Testis (tissue), 2 donors: ENCODE data around the gene FOXQ1.

Experiments used
- POLR2A ChIP-seq: fragments of 450-650 bp; IDR thresholded peaks from one replicate; pipeline ENCODE4 v1.6.1; 2017; ENCODE audit warnings: antibody characterized with exemption, mild to moderate bottlenecking, moderate library complexity
- TF ChIP-seq, protein P1 (sequence below), 3 experiments: fragments of 450-650 bp in 2 of 3; fragments of 200-600 bp in 1 of 3; sonication (generic) in 1 of 3; IDR thresholded peaks; one replicate each; pipeline ENCODE4 v1.5.1; 2016 to 2019; ENCODE audit warnings: antibody characterized with exemption in 3 of 3, mild to moderate bottlenecking in 2 of 3, moderate library complexity in 1 of 3

- TF ChIP-seq, protein P1, sequence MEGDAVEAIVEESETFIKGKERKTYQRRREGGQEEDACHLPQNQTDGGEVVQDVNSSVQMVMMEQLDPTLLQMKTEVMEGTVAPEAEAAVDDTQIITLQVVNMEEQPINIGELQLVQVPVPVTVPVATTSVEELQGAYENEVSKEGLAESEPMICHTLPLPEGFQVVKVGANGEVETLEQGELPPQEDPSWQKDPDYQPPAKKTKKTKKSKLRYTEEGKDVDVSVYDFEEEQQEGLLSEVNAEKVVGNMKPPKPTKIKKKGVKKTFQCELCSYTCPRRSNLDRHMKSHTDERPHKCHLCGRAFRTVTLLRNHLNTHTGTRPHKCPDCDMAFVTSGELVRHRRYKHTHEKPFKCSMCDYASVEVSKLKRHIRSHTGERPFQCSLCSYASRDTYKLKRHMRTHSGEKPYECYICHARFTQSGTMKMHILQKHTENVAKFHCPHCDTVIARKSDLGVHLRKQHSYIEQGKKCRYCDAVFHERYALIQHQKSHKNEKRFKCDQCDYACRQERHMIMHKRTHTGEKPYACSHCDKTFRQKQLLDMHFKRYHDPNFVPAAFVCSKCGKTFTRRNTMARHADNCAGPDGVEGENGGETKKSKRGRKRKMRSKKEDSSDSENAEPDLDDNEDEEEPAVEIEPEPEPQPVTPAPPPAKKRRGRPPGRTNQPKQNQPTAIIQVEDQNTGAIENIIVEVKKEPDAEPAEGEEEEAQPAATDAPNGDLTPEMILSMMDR (IDR thresholded peaks at IDR 0.05) = no peak
- no peak for TF ChIP-seq POLR2A
These were observed 44.7 kb upstream of the FOXQ1 start for GRCh38 chr6:1267057-1267732.
